ENCODE data around the gene ADORA1. TPM values are rescaled to one million over a fixed set of nuclear protein-coding genes. Genes with fewer than 3 reads are reported as not detected.

The ADORA1 gene
- total RNA-seq, 4 donors from 2014 or later, result 1.5 TPM; not detected in 3

GRCh38 chr1:203167026-203167912 is 39.7 kb downstream of the ADORA1 start:
- DNase-seq, result no peak
- TF ChIP-seq POLR2A (IDR thresholded peaks at IDR 0.05) (no peak), CTCF (IDR thresholded peaks at IDR 0.05) (no peak)
- no peak overlapping the region for H3K4me3 ChIP-seq

GRCh38 chr1:203167913-203168200 is 40.3 kb downstream of the ADORA1 start:
- Histone ChIP-seq H3K9me3 (no peaks in the 10 kb centered on the region), H3K4me1 (no peaks in the 10 kb centered on the region), H3K27me3 (no peaks in the 10 kb centered on the region), H3K27ac (no peak overlapping the region), H3K4me3 (no peak overlapping the region), H3K36me3 (no peaks in the 10 kb centered on the region)
- DNase-seq, result peak in 1 of 3 donors; percentile 38
- TF ChIP-seq CTCF (IDR thresholded peaks at IDR 0.05), result no peak
- no peak for TF ChIP-seq POLR2A (IDR thresholded peaks at IDR 0.05)

More at GRCh38 chr1:203167026-203167912, 39.7 kb downstream of the ADORA1 start:
- Histone ChIP-seq H3K4me1 (no peaks in the 10 kb centered on the region), H3K27ac (no peak overlapping the region), H3K27me3 (no peaks in the 10 kb centered on the region), H3K9me3 (no peaks in the 10 kb centered on the region), H3K36me3 (no peaks in the 10 kb centered on the region)

GRCh38 chr1:203168256-203168786 is 40.8 kb downstream of the ADORA1 start:
- H3K36me3 ChIP-seq, result no peaks in the 10 kb centered on the region
- no peaks in the 10 kb centered on the region for H3K27me3 ChIP-seq
- H3K9me3 ChIP-seq, result no peaks in the 10 kb centered on the region
- TF ChIP-seq POLR2A (IDR thresholded peaks at IDR 0.05), result no peak
- no peak for TF ChIP-seq CTCF (IDR thresholded peaks at IDR 0.05)
- no peak overlapping the region for H3K27ac ChIP-seq
- H3K4me3 ChIP-seq, result no peak overlapping the region
- DNase-seq, result peak in 1 of 3 donors; percentile 20
- H3K4me1 ChIP-seq, result no peaks in the 10 kb centered on the region

- Histone ChIP-seq H3K36me3 (no peaks in the 10 kb centered on the region), H3K4me1 (no peaks in the 10 kb centered on the region), H3K9me3 (no peaks in the 10 kb centered on the region), H3K27me3 (no peaks in the 10 kb centered on the region), H3K4me3 (no peak overlapping the region), H3K27ac (no peak overlapping the region)
- TF ChIP-seq CTCF (IDR thresholded peaks at IDR 0.05) (no peak), POLR2A (IDR thresholded peaks at IDR 0.05) (no peak)
- peak in 1 of 3 donors; percentile 30 for DNase-seq
Measured at GRCh38 chr1:203168991-203169390, 41.5 kb downstream of the ADORA1 start.

- Histone ChIP-seq H3K9me3 (no peaks in the 10 kb centered on the region), H3K27ac (no peak overlapping the region), H3K27me3 (no peaks in the 10 kb centered on the region), H3K4me3 (no peak overlapping the region), H3K36me3 (no peaks in the 10 kb centered on the region), H3K4me1 (no peaks in the 10 kb centered on the region)
- no peak for TF ChIP-seq CTCF (IDR thresholded peaks at IDR 0.05)
- TF ChIP-seq POLR2A (IDR thresholded peaks at IDR 0.05), result no peak
- DNase-seq, result peak in 1 of 3 donors; percentile 25
Measured at GRCh38 chr1:203169770-203170520, 42.4 kb downstream of the ADORA1 start.

Measured in Peyer's patch (tissue), 4 donors.